Measurements from ENCODE around the gene PTPN9. TPM values are rescaled to one million over a fixed set of nuclear protein-coding genes. Genes with fewer than 3 reads are reported as not detected.
"Not testable (repeated sequence)": the region's sequence is repeated elsewhere in the genome, so short reads cannot be mapped to it uniquely, and the experiment has no call there.

The PTPN9 gene
- polyA plus RNA-seq, 1 donor (not counting 4 experiments of a cell fraction or from before 2014, with no cell fraction given) = 34.7 TPM

GRCh38 chr15:75450307-75451201 is 128.6 kb downstream of the PTPN9 start:
- Histone ChIP-seq H3K9ac (ENCODE audit: control insufficient read depth, extremely low read depth, insufficient read depth, low read length) (peak overlapping the region; percentile 91), H3K9me1 (ENCODE audit: control insufficient read depth, extremely low read depth, insufficient read depth, low read length) (no peaks in the 10 kb centered on the region), H3K36me3 (ENCODE audit: control insufficient read depth in 2 of 2, extremely low read depth in 1 of 2, insufficient read depth in 2 of 2, low read length in 2 of 2) (peaks cover 0 to 7% of the 10 kb centered on the region in 2 experiments), H3K4me2 (ENCODE audit: control insufficient read depth, extremely low read depth, insufficient read depth, low read depth, low read length) (peak overlapping the region; percentile 88), H3K79me2 (ENCODE audit: control insufficient read depth, insufficient read depth, low read length) (peaks cover 54% of the 10 kb centered on the region), H3K4me1 (ENCODE audit: control insufficient read depth, extremely low read depth, insufficient read depth, low read length) (peaks cover 23% of the 10 kb centered on the region), H3K4me3 (ENCODE audit: control insufficient read depth in 2 of 3, extremely low read depth in 1 of 3, insufficient read depth in 2 of 3, low read depth in 1 of 3, low read length in 3 of 3) (peak overlapping the region; percentile 85 to 90 (median 88)), H3K27ac (ENCODE audit: control insufficient read depth, insufficient read depth, low read length) (peak overlapping the region; percentile 89), H3K9me3 (ENCODE audit: control insufficient read depth, low read depth, low read length) (no peaks in the 10 kb centered on the region), H3K27me3 (ENCODE audit: control insufficient read depth, extremely low read depth, insufficient read depth, low read length) (no peaks in the 10 kb centered on the region), H2AFZ (ENCODE audit: control insufficient read depth, low read length) (peak overlapping the region; percentile 78), H4K20me1 (ENCODE audit: control insufficient read depth, extremely low read depth, insufficient read depth, low read length) (peaks cover 17% of the 10 kb centered on the region)
- no peak for TF ChIP-seq CTCF (optimal IDR thresholded peaks at IDR 0.05 in 1 of 3, IDR thresholded peaks at IDR 0.05 in 1 of 3, conservative IDR thresholded peaks at IDR 0.05 in 1 of 3; ENCODE audit: extremely low read depth in 1 of 3, insufficient read depth in 2 of 3, low read length in 3 of 3)
- no peak for TF ChIP-seq EZH2 (IDR thresholded peaks at IDR 0.05; ENCODE audit: low read length)
- peak; percentile 77 for FAIRE-seq
- dilution Hi-C loops (cut with MboI; ENCODE audit: extremely low pct_ligation_motif_present, low sequenced_read_pairs) = no loop called here
- peak; percentile 84 for DNase-seq (ENCODE audit: low read depth, low spot score)

- DNase-seq (ENCODE audit: low read depth, low spot score) (no peak), FAIRE-seq (no peak)
- Histone ChIP-seq H3K4me3 (ENCODE audit: control insufficient read depth in 2 of 3, extremely low read depth in 1 of 3, insufficient read depth in 2 of 3, low read depth in 1 of 3, low read length in 3 of 3) (peak overlapping the region; percentile 85 to 90 (median 88)), H3K27ac (ENCODE audit: control insufficient read depth, insufficient read depth, low read length) (peak overlapping the region; percentile 89), H3K9me1 (ENCODE audit: control insufficient read depth, extremely low read depth, insufficient read depth, low read length) (no peaks in the 10 kb centered on the region), H3K9me3 (ENCODE audit: control insufficient read depth, low read depth, low read length) (no peaks in the 10 kb centered on the region), H3K36me3 (ENCODE audit: control insufficient read depth in 2 of 2, extremely low read depth in 1 of 2, insufficient read depth in 2 of 2, low read length in 2 of 2) (peaks cover 0 to 7% of the 10 kb centered on the region in 2 experiments), H3K79me2 (ENCODE audit: control insufficient read depth, insufficient read depth, low read length) (peaks cover 61% of the 10 kb centered on the region), H3K27me3 (ENCODE audit: control insufficient read depth, extremely low read depth, insufficient read depth, low read length) (no peaks in the 10 kb centered on the region), H2AFZ (ENCODE audit: control insufficient read depth, low read length) (no peak overlapping the region), H4K20me1 (ENCODE audit: control insufficient read depth, extremely low read depth, insufficient read depth, low read length) (peaks cover 17% of the 10 kb centered on the region), H3K4me1 (ENCODE audit: control insufficient read depth, extremely low read depth, insufficient read depth, low read length) (peaks cover 23% of the 10 kb centered on the region), H3K9ac (ENCODE audit: control insufficient read depth, extremely low read depth, insufficient read depth, low read length) (peak overlapping the region; percentile 91), H3K4me2 (ENCODE audit: control insufficient read depth, extremely low read depth, insufficient read depth, low read depth, low read length) (peak overlapping the region; percentile 88)
- dilution Hi-C loops (cut with MboI; ENCODE audit: extremely low pct_ligation_motif_present, low sequenced_read_pairs) = no loop called here
- TF ChIP-seq CTCF (optimal IDR thresholded peaks at IDR 0.05 in 1 of 3, IDR thresholded peaks at IDR 0.05 in 1 of 3, conservative IDR thresholded peaks at IDR 0.05 in 1 of 3; ENCODE audit: extremely low read depth in 1 of 3, insufficient read depth in 2 of 3, low read length in 3 of 3) = no peak
- no peak for TF ChIP-seq EZH2 (IDR thresholded peaks at IDR 0.05; ENCODE audit: low read length)
Measured at GRCh38 chr15:75449585-75450306, 129.4 kb downstream of the PTPN9 start.

- dilution Hi-C loops (cut with MboI; ENCODE audit: extremely low pct_ligation_motif_present, low sequenced_read_pairs); H3K9me1 ChIP-seq (ENCODE audit: control insufficient read depth, extremely low read depth, insufficient read depth, low read length); H3K9ac ChIP-seq (ENCODE audit: control insufficient read depth, extremely low read depth, insufficient read depth, low read length); H3K4me3 ChIP-seq (ENCODE audit: control insufficient read depth in 2 of 3, extremely low read depth in 1 of 3, insufficient read depth in 2 of 3, low read depth in 1 of 3, low read length in 3 of 3); FAIRE-seq; H3K27ac ChIP-seq (ENCODE audit: control insufficient read depth, insufficient read depth, low read length); DNase-seq (ENCODE audit: low read depth, low spot score); H2AFZ ChIP-seq (ENCODE audit: control insufficient read depth, low read length); H3K36me3 ChIP-seq (ENCODE audit: control insufficient read depth in 2 of 2, extremely low read depth in 1 of 2, insufficient read depth in 2 of 2, low read length in 2 of 2); H3K4me2 ChIP-seq (ENCODE audit: control insufficient read depth, extremely low read depth, insufficient read depth, low read depth, low read length); H3K27me3 ChIP-seq (ENCODE audit: control insufficient read depth, extremely low read depth, insufficient read depth, low read length); H3K9me3 ChIP-seq (ENCODE audit: control insufficient read depth, low read depth, low read length): not testable (repeated sequence)
- Histone ChIP-seq H4K20me1 (ENCODE audit: control insufficient read depth, extremely low read depth, insufficient read depth, low read length) (peaks cover 17% of the 10 kb centered on the region), H3K4me1 (ENCODE audit: control insufficient read depth, extremely low read depth, insufficient read depth, low read length) (peaks cover 34% of the 10 kb centered on the region), H3K79me2 (ENCODE audit: control insufficient read depth, insufficient read depth, low read length) (peaks cover 68% of the 10 kb centered on the region)
Measured at GRCh38 chr15:75448171-75448570, 130.9 kb downstream of the PTPN9 start.

All from keratinocyte (primary cell).